Spinal cord (tissue), 10 donors: ENCODE measurements around the gene CHSY3. TPM values are rescaled to one million over a fixed set of nuclear protein-coding genes. Genes with fewer than 3 reads are reported as not detected.
A peak's percentile ranks its signal among the peaks of the same experiment; 100 is the strongest.

Experiments
- DNase-seq, 6 donors: peaks; one replicate each; pipeline versions ENCODE4 v3.0.0 to v3.0.0-alpha.2; 2013 to 2015; ENCODE audit warnings: low spot score in 6 of 6, low read depth in 4 of 6
- H3K27ac ChIP-seq: one replicate; pipeline ENCODE4 v1.5.1; 2013; ENCODE audit warnings: low read depth, low read length, control low read depth
- H3K27me3 ChIP-seq: one replicate; pipeline ENCODE4 v1.6.1; 2013; ENCODE audit warnings: low read length; ENCODE audit not compliant: control insufficient read depth, insufficient read depth
- H3K36me3 ChIP-seq: one replicate; pipeline ENCODE4 v1.6.1; 2013; ENCODE audit warnings: low read length; ENCODE audit not compliant: control insufficient read depth, insufficient read depth
- H3K4me1 ChIP-seq: one replicate; pipeline ENCODE4 v1.6.1; 2013; ENCODE audit warnings: low read length; ENCODE audit not compliant: control insufficient read depth, insufficient read depth
- H3K4me3 ChIP-seq: one replicate; pipeline ENCODE4 v1.5.1; 2013; ENCODE audit warnings: low read depth, low read length, control low read depth
- H3K9me3 ChIP-seq: one replicate; pipeline ENCODE4 v1.6.1; 2013; ENCODE audit warnings: low read length; ENCODE audit not compliant: control insufficient read depth, insufficient read depth
- WGBS: methylation state at CpG from one replicate; pipeline ENCODE4 v1.1.5; 2013; ENCODE audit warnings: missing lambda C conversion rate; ENCODE audit not compliant: insufficient coverage; 5-methylcytosine and 5-hydroxymethylcytosine counted together
- polyA plus RNA-seq, 2 donors: library from polyadenylated mRNA; unstranded; fragments of 120-200 nt; gene quantifications; one replicate each; pipeline ENCODE4 v1.2.1, GENCODE V29; 2013; ENCODE audit not compliant: insufficient read length in 2 of 2
- total RNA-seq, 2 donors: library from RNA; depleted of rRNA in 1 of 2; stranded (reverse); fragments of 120-200 nt in 1 of 2; fragments of >200 nt in 1 of 2; gene quantifications; one replicate each; pipeline versions ENCODE4 v1.2.3 to v1.2.4, GENCODE V29; 2013 to 2014
- donor health status: healthy.

The CHSY3 gene
- total and polyA plus RNA-seq, 4 donors: 4.3 to 13.7 (median 8.2) TPM

GRCh38 chr5:129905473-129906176 lies 1.4 kb downstream of the CHSY3 start:
- Histone ChIP-seq H3K4me1 (peaks cover 17% of the 10 kb centered on the region), H3K27ac (no peak overlapping the region), H3K36me3 (no peaks in the 10 kb centered on the region), H3K27me3 (peaks cover 9% of the 10 kb centered on the region), H3K9me3 (no peaks in the 10 kb centered on the region), H3K4me3 (peak overlapping the region; percentile 63)
- whole genome bisulfite sequencing: 0% methylated on average over 34 of the region's 37 CpGs
- DNase-seq: peak in 4 of 6 donors; percentile 22 to 86 (median 62)

- peak overlapping the region; percentile 63 for H3K4me3 ChIP-seq
- peak overlapping the region; percentile 37 for H3K27ac ChIP-seq
- peak in 5 of 6 donors; percentile 15 to 89 (median 50) for DNase-seq
Measured at GRCh38 chr5:129906177-129906887, 2.1 kb downstream of the CHSY3 start.

GRCh38 chr5:129909225-129909624 lies 5.0 kb downstream of the CHSY3 start:
- WGBS: no CpG with 5 or more reads among the region's 1 CpG
- Histone ChIP-seq H3K27ac (no peak overlapping the region), H3K36me3 (no peaks in the 10 kb centered on the region), H3K9me3 (no peaks in the 10 kb centered on the region), H3K4me1 (peaks cover 13% of the 10 kb centered on the region), H3K4me3 (no peak overlapping the region), H3K27me3 (peaks cover 9% of the 10 kb centered on the region)
- no peak for DNase-seq

More at GRCh38 chr5:129906177-129906887, 2.1 kb downstream of the CHSY3 start:
- 0% methylated on average over 11 of the region's 20 CpGs for WGBS
- H3K27me3 ChIP-seq: peaks cover 9% of the 10 kb centered on the region
- no peaks in the 10 kb centered on the region for H3K36me3 ChIP-seq
- peaks cover 17% of the 10 kb centered on the region for H3K4me1 ChIP-seq
- H3K9me3 ChIP-seq: no peaks in the 10 kb centered on the region

GRCh38 chr5:129912601-129913255 lies 8.5 kb downstream of the CHSY3 start:
- Histone ChIP-seq H3K27ac (no peak overlapping the region), H3K27me3 (no peaks in the 10 kb centered on the region), H3K36me3 (no peaks in the 10 kb centered on the region), H3K4me1 (no peaks in the 10 kb centered on the region), H3K4me3 (no peak overlapping the region), H3K9me3 (no peaks in the 10 kb centered on the region)
- peak in 1 of 6 donors; percentile 89 for DNase-seq
- no CpG with 5 or more reads among the region's 1 CpG for WGBS

- H3K36me3 ChIP-seq: no peaks in the 10 kb centered on the region
- H3K27ac ChIP-seq: no peak overlapping the region
- H3K4me3 ChIP-seq: no peak overlapping the region
- no CpG with 5 or more reads among the region's 2 CpGs for WGBS
- no peak for DNase-seq
- H3K4me1 ChIP-seq: no peaks in the 10 kb centered on the region
- no peaks in the 10 kb centered on the region for H3K27me3 ChIP-seq
- H3K9me3 ChIP-seq: no peaks in the 10 kb centered on the region
Measured at GRCh38 chr5:129915415-129915814, 11.2 kb downstream of the CHSY3 start.

GRCh38 chr5:129917224-129917623 lies 13.0 kb downstream of the CHSY3 start:
- no peak overlapping the region for H3K27ac ChIP-seq
- no peaks in the 10 kb centered on the region for H3K9me3 ChIP-seq

GRCh38 chr5:129921204-129921603 lies 16.9 kb downstream of the CHSY3 start:
- 98% methylated on average over 3 of the region's 4 CpGs for WGBS
- no peaks in the 10 kb centered on the region for H3K9me3 ChIP-seq
- H3K27ac ChIP-seq: no peak overlapping the region
- no peaks in the 10 kb centered on the region for H3K36me3 ChIP-seq
- no peaks in the 10 kb centered on the region for H3K27me3 ChIP-seq
- no peak for DNase-seq
- no peak overlapping the region for H3K4me3 ChIP-seq
- H3K4me1 ChIP-seq: no peaks in the 10 kb centered on the region

More at GRCh38 chr5:129917224-129917623, 13.0 kb downstream of the CHSY3 start:
- H3K4me1 ChIP-seq: no peaks in the 10 kb centered on the region
- H3K27me3 ChIP-seq: no peaks in the 10 kb centered on the region
- H3K4me3 ChIP-seq: no peak overlapping the region
- no peak for DNase-seq
- no CpG with 5 or more reads among the region's 1 CpG for WGBS
- no peaks in the 10 kb centered on the region for H3K36me3 ChIP-seq

GRCh38 chr5:129930221-129930620 lies 26.0 kb downstream of the CHSY3 start:
- H3K4me3 ChIP-seq: no peak overlapping the region
- DNase-seq: peak in 1 of 6 donors; percentile 23
- no peaks in the 10 kb centered on the region for H3K9me3 ChIP-seq
- H3K27ac ChIP-seq: no peak overlapping the region
- no peaks in the 10 kb centered on the region for H3K4me1 ChIP-seq
- no peaks in the 10 kb centered on the region for H3K36me3 ChIP-seq
- no peaks in the 10 kb centered on the region for H3K27me3 ChIP-seq
- 80% methylated on average over 1 of the region's 4 CpGs for WGBS

GRCh38 chr5:129935626-129936025 lies 31.4 kb downstream of the CHSY3 start:
- 60% methylated on average over 1 of the region's 2 CpGs for WGBS
- peaks cover 4% of the 10 kb centered on the region for H3K9me3 ChIP-seq
- H3K27ac ChIP-seq: no peak overlapping the region
- no peaks in the 10 kb centered on the region for H3K4me1 ChIP-seq
- H3K36me3 ChIP-seq: no peaks in the 10 kb centered on the region
- DNase-seq: peak in 1 of 6 donors; percentile 60
- no peak overlapping the region for H3K4me3 ChIP-seq
- no peaks in the 10 kb centered on the region for H3K27me3 ChIP-seq
